SK-N-SH treated with all-trans-retinoic acid at 6 μM for 48 hours (cell line): Measurements from ENCODE around the gene MMADHC.

ENCODE experiments used
- BACH2 ChIP-seq: fragments of 250-450 bp; sonication (Bioruptor Pico); IDR thresholded peaks from 2 replicates; pipeline ENCODE4 v1.9.0; 2021; ENCODE audit warnings: mild to moderate bottlenecking, borderline replicate concordance
- CSDC2 ChIP-seq: fragments of 250-450 bp; sonication (Bioruptor Pico); IDR thresholded peaks from 2 replicates; pipeline ENCODE4 v1.5.0; 2020; ENCODE audit warnings: mild to moderate bottlenecking, moderate library complexity
- CSRNP3 ChIP-seq: fragments of 250-450 bp; sonication (Bioruptor Pico); IDR thresholded peaks from 2 replicates; pipeline ENCODE4 v1.5.1; 2021; ENCODE audit warnings: mild to moderate bottlenecking, moderate library complexity
- GLIS3 ChIP-seq: fragments of 250-450 bp; sonication (Bioruptor Pico); IDR thresholded peaks from 2 replicates; pipeline ENCODE4 v1.5.0; 2020; ENCODE audit warnings: mild to moderate bottlenecking, moderate library complexity
- OSR1 ChIP-seq: fragments of 250-450 bp; sonication (Bioruptor Pico); IDR thresholded peaks from 2 replicates; pipeline ENCODE4 v1.8.0; 2022; ENCODE audit warnings: moderate library complexity, mild to moderate bottlenecking, inconsistent platforms
- PATZ1 ChIP-seq: fragments of 250-450 bp; sonication (Bioruptor Pico); IDR thresholded peaks from 2 replicates; pipeline ENCODE4 v1.8.0; 2020; ENCODE audit warnings: mild to moderate bottlenecking, moderate library complexity, borderline replicate concordance
- TCF4 ChIP-seq: fragments of 250-450 bp; sonication (Bioruptor Pico); IDR thresholded peaks from 2 replicates; pipeline ENCODE4 v1.8.0; 2021; ENCODE audit warnings: mild to moderate bottlenecking, moderate library complexity, borderline replicate concordance
- ZFP3 ChIP-seq: fragments of 250-450 bp; sonication (Bioruptor Pico); IDR thresholded peaks from 2 replicates; pipeline ENCODE4 v1.5.0; 2020; ENCODE audit warnings: mild to moderate bottlenecking, moderate library complexity
- ZFP30 ChIP-seq: fragments of 450-650 bp; formaldehyde crosslinking; IDR thresholded peaks from 2 replicates; pipeline ENCODE4 v1.5.0; 2022; ENCODE audit warnings: mild to moderate bottlenecking, moderate library complexity
- ZNF565 ChIP-seq: fragments of 450-650 bp; formaldehyde crosslinking; conservative IDR thresholded peaks from 2 replicates; pipeline ENCODE4 v1.5.0; 2020; ENCODE audit warnings: low read depth, mild to moderate bottlenecking, moderate library complexity
- TF ChIP-seq, protein P1 (sequence below): fragments of 250-450 bp; sonication (Bioruptor Pico); IDR thresholded peaks from 2 replicates; pipeline ENCODE4 v1.5.1; 2020; ENCODE audit warnings: low read depth, mild to moderate bottlenecking, moderate library complexity

GRCh38 chr2:149634103-149634502 lies 46.5 kb upstream of the MMADHC start:
- TF ChIP-seq ZNF565 (CRISPR knock-in tag) (no peak), TCF4 (CRISPR knock-in tag) (no peak), BACH2 (no peak), ZFP30 (CRISPR knock-in tag) (no peak), GLIS3 (CRISPR knock-in tag) (no peak), PATZ1 (CRISPR knock-in tag) (no peak), CSDC2 (CRISPR knock-in tag) (no peak), OSR1 (CRISPR knock-in tag) (no peak), ZFP3 (CRISPR knock-in tag) (no peak), CSRNP3 (CRISPR knock-in tag) (no peak)
- TF ChIP-seq, protein P1, sequence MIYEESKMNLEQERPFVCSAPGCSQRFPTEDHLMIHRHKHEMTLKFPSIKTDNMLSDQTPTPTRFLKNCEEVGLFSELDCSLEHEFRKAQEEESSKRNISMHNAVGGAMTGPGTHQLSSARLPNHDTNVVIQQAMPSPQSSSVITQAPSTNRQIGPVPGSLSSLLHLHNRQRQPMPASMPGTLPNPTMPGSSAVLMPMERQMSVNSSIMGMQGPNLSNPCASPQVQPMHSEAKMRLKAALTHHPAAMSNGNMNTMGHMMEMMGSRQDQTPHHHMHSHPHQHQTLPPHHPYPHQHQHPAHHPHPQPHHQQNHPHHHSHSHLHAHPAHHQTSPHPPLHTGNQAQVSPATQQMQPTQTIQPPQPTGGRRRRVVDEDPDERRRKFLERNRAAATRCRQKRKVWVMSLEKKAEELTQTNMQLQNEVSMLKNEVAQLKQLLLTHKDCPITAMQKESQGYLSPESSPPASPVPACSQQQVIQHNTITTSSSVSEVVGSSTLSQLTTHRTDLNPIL: no peak
